GM18858 (cell line): ENCODE data around the gene LENEP.

Experiments
- ATAC-seq: cut with Tn5 transposase; IDR thresholded peaks from one replicate; pipeline ENCODE4 v1.9.1; 2021; ENCODE audit not compliant: unreplicated experiment

LENEP gene

DNA sequence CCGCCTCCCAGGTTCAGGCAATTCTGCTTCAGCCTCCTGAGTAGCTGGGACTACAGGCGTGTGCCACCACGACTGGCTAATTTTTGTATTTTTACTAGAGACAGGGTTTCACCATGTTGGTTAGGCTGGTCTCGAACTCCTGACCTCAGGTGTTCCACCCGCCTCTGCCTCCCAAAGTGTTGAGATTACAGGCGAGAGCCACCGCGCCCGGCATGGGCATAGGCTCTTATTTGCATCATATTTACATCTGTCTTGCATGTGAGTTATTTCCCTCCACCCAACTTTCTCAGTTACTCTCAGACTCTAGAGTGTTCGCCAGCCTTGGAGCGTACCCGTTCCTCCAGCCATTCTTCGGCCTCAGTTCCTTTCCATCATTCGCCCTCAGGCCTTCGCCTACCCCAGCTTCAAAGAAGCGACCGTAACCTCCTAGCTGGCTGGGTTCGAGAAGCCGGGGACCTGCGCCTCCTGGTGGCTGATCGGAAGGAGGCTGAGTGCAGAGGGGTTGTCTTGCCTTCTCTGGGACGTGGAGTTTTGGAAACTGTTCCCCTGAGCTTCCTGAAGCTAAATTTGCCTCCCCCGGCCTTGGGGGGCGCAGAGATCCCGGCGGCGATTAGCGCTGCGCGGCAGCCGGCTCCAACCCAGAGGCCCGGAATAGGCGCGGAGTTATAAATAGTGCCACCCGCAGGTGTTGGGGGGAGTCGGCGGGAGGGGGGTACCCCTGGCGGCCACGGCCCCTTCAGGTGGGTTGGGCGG, 5.6 kb downstream of the LENEP start:
- ATAC-seq = no peak

DNA sequence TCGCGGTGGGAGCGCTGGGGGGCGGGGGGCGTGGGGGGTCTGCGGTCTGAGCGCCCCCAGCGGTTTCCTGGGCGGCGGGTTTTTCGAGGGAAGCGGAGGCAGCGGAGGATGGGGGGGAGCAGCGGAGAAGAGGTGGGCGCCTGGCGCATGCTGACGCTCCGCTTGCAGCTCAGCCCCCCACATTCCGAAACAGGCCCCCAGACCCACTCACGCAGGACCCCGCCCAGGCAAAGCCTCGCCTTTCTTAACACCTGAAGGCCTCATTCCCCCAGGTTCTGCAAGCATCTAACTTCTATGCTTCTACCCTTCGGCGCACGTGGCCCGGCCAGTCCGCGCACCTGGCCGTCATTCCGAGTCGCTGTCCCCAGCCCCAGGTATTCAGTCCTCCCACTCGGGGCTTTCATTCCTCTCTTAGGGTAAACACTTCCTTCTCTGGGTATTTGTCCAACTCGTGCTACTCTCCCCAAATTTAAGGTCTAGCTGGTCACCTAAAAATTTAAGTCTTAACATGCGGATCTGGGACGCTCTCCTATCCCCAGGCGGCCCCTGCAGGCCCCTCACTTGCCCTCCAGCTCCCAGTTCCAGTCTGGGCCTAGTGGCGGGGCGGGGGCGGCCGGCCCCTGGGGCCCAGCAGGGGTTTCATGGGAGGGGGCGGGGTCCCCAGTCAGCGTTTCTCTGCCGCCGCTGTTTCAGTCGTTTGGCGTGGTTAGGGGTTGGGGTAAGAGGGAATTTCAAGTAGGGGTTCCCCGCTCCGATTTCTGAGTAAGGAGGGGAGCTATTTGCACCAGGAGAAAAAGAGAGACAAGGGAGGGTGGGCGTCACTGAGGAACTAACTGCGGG, 6.4 kb downstream of the LENEP start:
- no peak for ATAC-seq

GRCh38 chr1:155000411-155000725, 7.0 kb downstream of the LENEP start:
- no peak for ATAC-seq

- peak; percentile 31 for ATAC-seq
These were observed 7.5 kb downstream of the LENEP start for GRCh38 chr1:155000726-155001424.

DNA sequence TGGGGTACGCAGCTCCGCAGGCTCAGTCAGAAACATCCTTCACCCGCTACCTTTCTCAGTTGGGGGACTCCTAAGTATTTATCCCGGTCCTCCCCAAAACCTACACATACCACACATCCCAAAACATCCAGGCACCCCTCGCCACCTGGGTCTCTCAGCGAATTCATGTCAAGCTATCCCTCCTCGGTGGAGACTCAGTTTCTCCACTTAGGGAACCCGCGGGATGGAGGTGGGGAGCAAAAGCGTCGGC, 8.0 kb downstream of the LENEP start:
- ATAC-seq = no peak

GRCh38 chr1:155001675-155002463, 8.5 kb downstream of the LENEP start:
- ATAC-seq = peak; percentile 38

- no peak for ATAC-seq
These were observed 9.3 kb downstream of the LENEP start, which contains the start of gene ZBTB7B for GRCh38 chr1:155002464-155003226. TSS of gene ZBTB7B (plus strand) at chr1:155002802. CDS start at chr1:155014661, 11,859 bp downstream.

DNA sequence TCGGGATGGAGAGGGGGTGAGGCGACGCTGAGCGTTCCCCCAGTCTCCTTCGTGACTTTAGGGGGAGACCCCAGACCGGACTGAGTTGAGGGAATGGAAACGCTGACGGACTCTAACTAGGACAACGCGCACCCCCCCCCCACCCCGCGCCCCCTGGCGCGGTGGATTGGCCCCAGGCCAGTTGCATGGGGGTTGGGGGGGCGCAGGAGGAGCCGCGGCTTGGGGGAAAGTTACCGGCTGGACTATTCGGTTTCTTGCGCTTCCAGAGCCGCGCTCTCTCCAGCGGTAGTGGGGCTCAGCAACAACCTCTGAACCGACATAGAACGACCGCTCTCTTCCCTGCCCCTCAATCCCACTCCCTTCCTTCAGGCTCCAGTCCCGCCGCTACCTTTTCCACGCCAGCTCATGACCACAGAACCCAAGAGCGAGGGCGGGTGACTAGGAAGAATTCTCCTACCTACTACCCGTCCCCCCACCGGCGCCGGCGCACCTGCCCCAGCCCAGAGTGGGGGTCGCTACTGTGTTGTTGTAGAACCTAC, 9.9 kb downstream of the LENEP start:
- ATAC-seq = no peak

DNA sequence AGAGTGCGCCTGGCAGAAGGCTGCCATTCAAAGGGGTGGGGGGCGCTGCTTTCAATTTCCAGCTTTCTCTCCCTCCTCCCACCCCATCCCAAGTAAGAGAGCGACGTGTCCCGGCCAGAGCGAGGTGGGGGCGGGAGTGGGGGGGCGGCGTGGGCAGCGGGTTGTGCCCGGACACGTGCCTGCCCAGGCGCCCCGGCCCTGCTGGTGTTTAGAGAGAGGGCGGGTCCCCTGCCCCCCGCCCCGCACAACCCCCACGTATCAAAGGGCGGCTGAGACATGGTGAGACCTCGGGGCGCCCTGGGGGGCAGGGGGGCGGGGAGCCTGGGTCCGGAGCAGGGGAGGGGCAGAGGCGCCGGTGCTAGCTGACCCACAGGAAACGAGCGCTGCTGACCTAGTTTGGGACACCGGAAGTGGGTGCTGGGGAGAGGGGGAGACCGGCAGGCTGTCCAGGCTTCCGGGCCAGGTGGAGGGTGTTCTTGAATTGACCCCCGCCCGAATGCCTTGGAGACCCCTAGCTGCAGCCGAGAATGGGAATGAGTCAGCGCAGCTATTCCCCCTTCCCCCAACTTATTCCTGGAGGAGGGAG, 10.5 kb downstream of the LENEP start:
- no peak for ATAC-seq

DNA sequence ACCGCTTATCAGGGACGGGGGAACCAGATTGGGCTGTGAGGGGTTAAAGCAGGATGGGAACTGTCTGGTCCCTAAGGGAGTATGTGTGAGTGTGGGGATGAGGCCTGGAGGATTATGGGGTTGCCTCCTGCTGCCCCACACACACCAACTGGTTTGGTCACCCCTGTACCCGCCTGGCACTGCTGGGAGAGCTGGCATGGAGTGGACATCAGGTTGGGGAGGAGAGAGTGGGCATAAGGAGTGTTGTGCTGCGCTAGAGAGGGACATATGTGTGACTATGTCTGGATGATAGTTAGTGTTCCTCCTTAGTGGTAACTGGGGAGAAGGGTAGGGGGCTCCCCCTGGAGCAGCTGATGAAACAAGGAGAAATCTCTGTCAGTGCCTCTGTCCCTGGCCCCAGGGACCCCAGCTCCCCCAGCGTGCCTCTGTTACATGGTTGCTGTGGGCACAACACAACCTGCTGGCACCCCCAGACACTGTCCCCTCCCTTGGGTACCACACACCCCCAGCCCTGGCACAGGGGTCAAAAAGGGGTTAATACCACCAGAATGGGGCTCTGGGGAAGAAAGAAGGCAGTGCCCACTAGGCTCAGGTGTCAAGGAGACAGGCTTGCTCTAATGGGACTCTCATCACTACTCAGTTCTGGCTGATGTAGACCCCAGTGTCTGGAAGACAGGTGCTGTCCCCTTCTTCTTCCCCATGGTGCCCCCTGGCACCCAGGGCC, 11.1 kb downstream of the LENEP start:
- no peak for ATAC-seq

- no peak for ATAC-seq
These were observed 12.0 kb downstream of the LENEP start for GRCh38 chr1:155005076-155006011.

GRCh38 chr1:155006601-155007101, 13.3 kb downstream of the LENEP start:
- no peak for ATAC-seq

DNA sequence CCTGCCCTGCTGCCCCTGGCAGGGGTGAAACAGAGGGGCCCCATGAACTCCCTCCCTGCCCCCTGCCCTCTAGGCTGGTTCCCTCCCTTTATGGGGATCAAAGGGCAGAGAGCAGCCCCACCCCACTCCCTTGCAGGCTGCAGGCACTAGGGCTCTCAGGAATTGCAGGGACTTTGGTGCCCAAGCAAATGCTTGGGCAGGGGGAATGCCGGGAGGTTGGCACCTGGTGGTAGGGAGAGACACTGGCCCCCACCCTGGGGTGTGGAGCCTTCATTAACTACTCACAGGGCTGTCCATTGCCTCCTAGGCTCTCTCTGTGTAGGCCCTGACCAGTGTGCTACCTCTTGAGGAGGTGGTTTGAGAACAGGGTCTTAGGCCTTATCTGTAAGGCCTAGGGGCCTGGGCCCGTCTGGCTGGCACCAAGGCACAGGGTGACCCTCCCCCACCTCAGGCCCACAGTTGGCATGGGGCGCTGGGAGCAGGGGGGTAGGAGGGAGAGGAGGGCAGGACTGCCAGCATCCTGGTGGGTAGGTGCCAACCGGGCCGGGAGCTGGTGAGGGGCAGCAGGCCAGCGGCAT, 14.0 kb downstream of the LENEP start:
- no peak for ATAC-seq

- ATAC-seq = no peak
These were observed 14.9 kb downstream of the LENEP start for GRCh38 chr1:155008015-155008941.

DNA sequence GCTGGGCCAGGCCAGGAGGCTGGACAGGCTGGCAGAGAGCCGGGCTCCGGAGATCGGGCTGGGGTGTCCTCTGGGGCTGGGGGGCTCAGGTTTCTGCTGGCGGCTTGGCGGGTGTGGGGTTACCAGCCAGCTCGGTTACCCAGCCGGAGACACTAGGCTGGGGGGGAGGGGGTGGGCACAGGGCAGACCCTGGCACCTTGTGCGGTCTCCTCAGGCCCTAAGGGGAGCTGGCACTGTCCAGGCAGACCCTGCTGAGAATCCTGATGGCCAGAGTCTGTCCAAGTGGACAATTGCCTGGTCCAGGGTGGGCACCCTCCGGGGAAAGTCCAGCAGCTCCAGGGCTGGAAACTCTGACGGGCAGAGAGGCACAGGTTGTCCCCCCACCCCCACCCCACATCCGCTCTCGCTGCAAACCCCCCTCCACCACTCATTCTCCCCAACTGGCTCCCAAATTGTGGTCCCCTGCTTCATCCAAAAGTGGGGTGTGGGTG, 15.9 kb downstream of the LENEP start:
- ATAC-seq = no peak

DNA sequence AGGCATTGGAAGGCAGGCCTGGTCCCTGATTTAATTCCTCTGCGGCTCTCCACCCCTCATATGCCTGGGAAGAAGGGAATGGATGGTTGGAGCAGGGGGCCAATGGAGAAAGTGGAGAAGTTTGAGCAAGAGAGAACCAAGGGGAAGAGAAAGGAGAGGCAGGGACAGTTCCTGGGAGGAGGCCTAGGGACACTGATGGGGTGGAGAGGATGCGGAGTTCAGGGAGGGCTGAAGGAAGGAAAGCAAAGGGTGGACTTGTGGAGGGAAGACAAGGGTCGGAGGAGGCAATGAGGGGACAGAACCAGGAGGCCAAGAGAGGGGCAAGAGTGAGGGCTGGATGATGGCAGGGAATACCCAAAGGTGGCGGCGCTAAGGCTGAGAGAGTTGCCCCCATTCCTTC, 16.4 kb downstream of the LENEP start:
- no peak for ATAC-seq
